ENCODE results near the gene DDX3Y. TPM values are rescaled to one million over a fixed set of nuclear protein-coding genes. Genes with fewer than 3 reads are reported as not detected.

DDX3Y gene
- total RNA-seq (2014; rRNA removed; shearing (Covaris generic)), result not detected in 2 replicates

- Histone ChIP-seq H3K36me3 (replicated peaks; ENCODE audit: control insufficient read depth, insufficient read depth, low read length) (no peaks in the 10 kb centered on the region), H3K27me3 (ENCODE audit: control insufficient read depth, insufficient read depth, low read length) (no peaks in the 10 kb centered on the region), H3K4me3 (ENCODE audit: insufficient read depth, low read depth, low read length) (no peak within 1 kb of the TSS)
- no peak for DNase-seq
Observed at GRCh38 chrY:12904618-12905516, at the start of gene DDX3Y. Gene DDX3Y (plus strand): TSS chrY:12904868. CDS start chrY:12904937, 69 bp downstream.

DNA sequence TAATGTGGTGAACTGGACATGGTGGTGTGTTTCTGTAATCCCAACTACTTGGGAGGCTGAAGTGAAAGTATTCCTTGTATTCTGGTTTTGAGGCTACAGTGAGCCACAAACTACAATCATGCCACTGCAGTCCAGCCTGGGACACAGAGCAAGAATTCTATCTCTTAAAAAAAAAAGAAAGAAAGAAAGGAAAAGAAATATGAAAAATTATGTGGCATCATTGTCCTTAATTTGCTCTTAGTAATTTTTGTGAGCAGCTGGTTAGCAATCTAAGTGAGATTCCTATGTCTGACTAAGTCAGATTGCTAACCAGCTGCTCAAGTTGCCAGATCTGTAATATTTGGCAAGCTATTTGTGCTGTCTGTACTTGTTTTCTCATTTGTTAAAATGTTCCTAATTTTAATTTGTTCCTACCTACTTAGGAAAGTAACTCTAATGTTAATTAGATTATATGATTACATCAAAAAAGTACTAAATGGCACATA lies 48.8 kb upstream of the DDX3Y start:
- no peaks in the 10 kb centered on the region for H3K27me3 ChIP-seq (ENCODE audit: control insufficient read depth, insufficient read depth, low read length)
- no peak overlapping the region for H3K4me3 ChIP-seq (ENCODE audit: insufficient read depth, low read depth, low read length)
- H3K36me3 ChIP-seq (replicated peaks; ENCODE audit: control insufficient read depth, insufficient read depth, low read length), result no peaks in the 10 kb centered on the region
- DNase-seq, result no peak

DNA sequence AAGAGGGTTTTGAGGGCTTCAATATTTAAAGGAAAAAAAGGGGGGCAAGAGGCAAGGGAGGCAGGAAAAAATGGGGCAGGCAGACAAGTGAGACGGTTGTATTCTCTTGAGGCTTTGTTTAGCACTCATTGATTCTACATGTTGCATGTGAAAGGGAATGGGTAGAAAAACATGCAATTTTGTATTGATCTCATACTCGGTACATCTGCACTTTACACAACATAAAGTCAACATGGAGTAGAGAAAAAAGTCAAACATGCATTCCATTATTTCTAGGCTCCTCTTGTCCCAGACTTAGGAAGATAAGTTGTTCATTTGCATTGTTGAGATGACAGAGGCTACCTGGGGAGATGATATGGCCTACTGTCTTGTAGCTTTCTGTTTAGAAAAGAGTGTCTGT lies 36.7 kb upstream of the DDX3Y start:
- Histone ChIP-seq H3K27me3 (ENCODE audit: control insufficient read depth, insufficient read depth, low read length) (no peaks in the 10 kb centered on the region), H3K36me3 (replicated peaks; ENCODE audit: control insufficient read depth, insufficient read depth, low read length) (no peaks in the 10 kb centered on the region), H3K4me3 (ENCODE audit: insufficient read depth, low read depth, low read length) (no peak overlapping the region)
- DNase-seq, result no peak

GRCh38 chrY:12896973-12897372 lies 7.7 kb upstream of the DDX3Y start:
- Histone ChIP-seq H3K4me3 (ENCODE audit: insufficient read depth, low read depth, low read length) (no peak overlapping the region), H3K27me3 (ENCODE audit: control insufficient read depth, insufficient read depth, low read length) (no peaks in the 10 kb centered on the region), H3K36me3 (replicated peaks; ENCODE audit: control insufficient read depth, insufficient read depth, low read length) (no peaks in the 10 kb centered on the region)
- DNase-seq, result no peak

GRCh38 chrY:12898604-12899003 lies 6.1 kb upstream of the DDX3Y start:
- H3K4me3 ChIP-seq (ENCODE audit: insufficient read depth, low read depth, low read length), result no peak overlapping the region
- H3K36me3 ChIP-seq (replicated peaks; ENCODE audit: control insufficient read depth, insufficient read depth, low read length), result no peaks in the 10 kb centered on the region
- no peaks in the 10 kb centered on the region for H3K27me3 ChIP-seq (ENCODE audit: control insufficient read depth, insufficient read depth, low read length)
- no peak for DNase-seq

GRCh38 chrY:12905517-12905872 lies 827 bp downstream of the DDX3Y start:
- DNase-seq, result no peak
- H3K27me3 ChIP-seq (ENCODE audit: control insufficient read depth, insufficient read depth, low read length), result no peaks in the 10 kb centered on the region
- no peak overlapping the region for H3K4me3 ChIP-seq (ENCODE audit: insufficient read depth, low read depth, low read length)
- no peaks in the 10 kb centered on the region for H3K36me3 ChIP-seq (replicated peaks; ENCODE audit: control insufficient read depth, insufficient read depth, low read length)

DNA sequence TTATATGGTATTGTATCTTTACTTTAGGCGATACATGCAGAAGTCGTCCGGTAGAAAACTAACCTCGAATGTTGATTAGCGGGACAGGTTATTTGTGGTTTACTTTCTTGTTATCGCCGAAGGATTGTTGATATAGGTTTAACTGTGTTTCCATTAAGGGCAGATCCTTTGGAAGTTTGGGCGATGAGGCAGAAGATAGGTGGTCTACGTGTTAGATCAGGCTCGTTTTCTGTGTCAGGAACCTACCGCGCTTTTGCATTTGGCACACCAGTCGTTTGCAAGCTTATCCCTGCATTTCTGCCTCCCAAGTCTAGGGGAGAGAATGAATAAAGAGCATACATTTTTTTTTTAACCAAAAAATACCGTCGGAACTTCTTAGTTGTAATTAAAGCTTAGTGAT lies 1.2 kb downstream of the DDX3Y start:
- DNase-seq, result no peak
- H3K4me3 ChIP-seq (ENCODE audit: insufficient read depth, low read depth, low read length), result no peak overlapping the region
- no peaks in the 10 kb centered on the region for H3K36me3 ChIP-seq (replicated peaks; ENCODE audit: control insufficient read depth, insufficient read depth, low read length)
- no peaks in the 10 kb centered on the region for H3K27me3 ChIP-seq (ENCODE audit: control insufficient read depth, insufficient read depth, low read length)

DNA sequence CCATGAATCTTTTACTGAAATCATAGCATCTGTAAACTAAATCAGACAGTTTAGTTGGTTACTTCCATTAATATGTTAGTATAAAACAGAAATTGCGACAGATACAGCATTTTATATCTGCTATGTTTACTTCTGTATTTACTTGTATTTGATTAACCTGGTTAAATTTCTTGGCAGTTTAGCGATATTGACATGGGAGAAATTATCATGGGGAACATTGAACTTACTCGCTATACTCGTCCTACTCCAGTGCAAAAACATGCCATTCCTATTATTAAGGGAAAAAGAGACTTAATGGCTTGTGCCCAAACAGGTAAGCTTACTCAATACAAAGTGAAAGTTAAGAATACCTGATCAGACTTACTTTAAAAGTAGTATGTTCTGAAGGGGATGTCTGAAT lies 8.9 kb downstream of the DDX3Y start:
- Histone ChIP-seq H3K4me3 (ENCODE audit: insufficient read depth, low read depth, low read length) (no peak overlapping the region), H3K36me3 (replicated peaks; ENCODE audit: control insufficient read depth, insufficient read depth, low read length) (no peaks in the 10 kb centered on the region), H3K27me3 (ENCODE audit: control insufficient read depth, insufficient read depth, low read length) (no peaks in the 10 kb centered on the region)
- DNase-seq, result no peak

- DNase-seq, result no peak
- Histone ChIP-seq H3K36me3 (replicated peaks; ENCODE audit: control insufficient read depth, insufficient read depth, low read length) (no peaks in the 10 kb centered on the region), H3K4me3 (ENCODE audit: insufficient read depth, low read depth, low read length) (no peak overlapping the region), H3K27me3 (ENCODE audit: control insufficient read depth, insufficient read depth, low read length) (no peaks in the 10 kb centered on the region)
Observed at GRCh38 chrY:12928043-12928442, 23.4 kb downstream of the DDX3Y start.

- no peaks in the 10 kb centered on the region for H3K36me3 ChIP-seq (replicated peaks; ENCODE audit: control insufficient read depth, insufficient read depth, low read length)
- no peak for DNase-seq
- H3K4me3 ChIP-seq (ENCODE audit: insufficient read depth, low read depth, low read length), result no peak overlapping the region
- no peaks in the 10 kb centered on the region for H3K27me3 ChIP-seq (ENCODE audit: control insufficient read depth, insufficient read depth, low read length)
Observed at GRCh38 chrY:12941725-12942687, 37.3 kb downstream of the DDX3Y start.

Other genes starting within 250 kb of the DDX3Y start
- gene USP9Y, start 203.6 kb upstream of the DDX3Y start, total RNA-seq (2014; rRNA removed; shearing (Covaris generic)), result not detected in 2 replicates